HG02759 (cell line): Measurements from ENCODE around the gene APOL1.
"Not testable (repeated sequence)": the region's sequence is repeated elsewhere in the genome, so short reads cannot be mapped to it uniquely, and the experiment has no call there.

Experiments used
- ATAC-seq: cut with Tn5 transposase; IDR thresholded peaks from one replicate; pipeline ENCODE4 v1.9.1; 2021; ENCODE audit warnings: mild to moderate bottlenecking, moderate library complexity; ENCODE audit not compliant: unreplicated experiment

The APOL1 gene

GRCh38 chr22:36290391-36291075 lies 37.6 kb downstream of the APOL1 start:
- not testable (repeated sequence) for ATAC-seq

GRCh38 chr22:36291831-36292740 lies 39.2 kb downstream of the APOL1 start:
- ATAC-seq, result no peak

GRCh38 chr22:36292823-36293530 lies 40.0 kb downstream of the APOL1 start:
- no peak for ATAC-seq

GRCh38 chr22:36293606-36294292 lies 40.8 kb downstream of the APOL1 start:
- ATAC-seq, result no peak

- ATAC-seq, result no peak
Measured at GRCh38 chr22:36294293-36294620, 41.3 kb downstream of the APOL1 start.

GRCh38 chr22:36294801-36295200 lies 41.9 kb downstream of the APOL1 start:
- ATAC-seq, result no peak

- ATAC-seq, result no peak
Measured at GRCh38 chr22:36295247-36295646, 42.3 kb downstream of the APOL1 start.

- ATAC-seq, result no peak
Measured at GRCh38 chr22:36296690-36297089, 43.8 kb downstream of the APOL1 start.

GRCh38 chr22:36297568-36297967 lies 44.6 kb downstream of the APOL1 start:
- no peak for ATAC-seq

- no peak for ATAC-seq
Measured at GRCh38 chr22:36298118-36298517, 45.2 kb downstream of the APOL1 start.

- no peak for ATAC-seq
Measured at GRCh38 chr22:36298601-36299000, 45.7 kb downstream of the APOL1 start.

GRCh38 chr22:36299295-36299694 lies 46.4 kb downstream of the APOL1 start:
- no peak for ATAC-seq

GRCh38 chr22:36299911-36300310 lies 47.0 kb downstream of the APOL1 start:
- ATAC-seq, result no peak

- ATAC-seq, result no peak
Measured at GRCh38 chr22:36300396-36301212, 47.7 kb downstream of the APOL1 start.

- peak; percentile 58 for ATAC-seq
Measured at GRCh38 chr22:36301384-36301828, 48.5 kb downstream of the APOL1 start.

GRCh38 chr22:36301851-36302250 lies 48.9 kb downstream of the APOL1 start:
- no peak for ATAC-seq

- no peak for ATAC-seq
Measured at GRCh38 chr22:36302439-36303114, 49.6 kb downstream of the APOL1 start.

- no peak for ATAC-seq
Measured at GRCh38 chr22:36303115-36303467, 50.2 kb downstream of the APOL1 start.

GRCh38 chr22:36303874-36304273 lies 50.9 kb downstream of the APOL1 start:
- no peak for ATAC-seq

GRCh38 chr22:36304429-36304828 lies 51.5 kb downstream of the APOL1 start:
- ATAC-seq, result no peak
